Ishikawa (cell line): ENCODE measurements around the gene ZNF284.

Experiments used
- CEBPB ChIP-seq: IDR thresholded peaks from 2 replicates; pipeline ENCODE4 v1.6.1; 2012
- CREB1 ChIP-seq: IDR thresholded peaks from 2 replicates; pipeline ENCODE4 v1.6.1; 2012; ENCODE audit warnings: low read depth
- EGR1 ChIP-seq: IDR thresholded peaks from 2 replicates; pipeline ENCODE4 v1.6.1; 2012
- EP300 ChIP-seq: IDR thresholded peaks from 2 replicates; pipeline ENCODE4 v1.6.1; 2012; ENCODE audit warnings: borderline replicate concordance
- FOXM1 ChIP-seq: IDR thresholded peaks from 2 replicates; pipeline ENCODE4 v1.6.1; 2012; ENCODE audit warnings: low read depth, borderline replicate concordance
- MAX ChIP-seq: IDR thresholded peaks from 2 replicates; pipeline ENCODE4 v1.6.1; 2012
- NFIC ChIP-seq: IDR thresholded peaks from 2 replicates; pipeline ENCODE4 v1.6.1; 2012
- RAD21 ChIP-seq: IDR thresholded peaks from 2 replicates; pipeline ENCODE4 v1.6.1; 2012; ENCODE audit warnings: low read depth
- REST ChIP-seq: IDR thresholded peaks from 2 replicates; pipeline ENCODE4 v1.6.1; 2012; ENCODE audit warnings: low read depth, mild to moderate bottlenecking
- TAF1 ChIP-seq: IDR thresholded peaks from 2 replicates; pipeline ENCODE4 v1.6.1; 2012; ENCODE audit warnings: low read depth, mild to moderate bottlenecking
- TCF12 ChIP-seq: IDR thresholded peaks from 2 replicates; pipeline ENCODE4 v1.6.1; 2012; ENCODE audit warnings: low read depth
- TEAD4 ChIP-seq: IDR thresholded peaks from 2 replicates; pipeline ENCODE4 v1.6.1; 2012
- USF1 ChIP-seq: IDR thresholded peaks from 2 replicates; pipeline ENCODE4 v1.6.1; 2012
- YY1 ChIP-seq: IDR thresholded peaks from 2 replicates; pipeline ENCODE4 v1.6.1; 2012; ENCODE audit warnings: low read depth
- ZBTB7A ChIP-seq: IDR thresholded peaks from 2 replicates; pipeline ENCODE4 v1.6.1; 2012; ENCODE audit warnings: low read depth

Gene ZNF284

DNA sequence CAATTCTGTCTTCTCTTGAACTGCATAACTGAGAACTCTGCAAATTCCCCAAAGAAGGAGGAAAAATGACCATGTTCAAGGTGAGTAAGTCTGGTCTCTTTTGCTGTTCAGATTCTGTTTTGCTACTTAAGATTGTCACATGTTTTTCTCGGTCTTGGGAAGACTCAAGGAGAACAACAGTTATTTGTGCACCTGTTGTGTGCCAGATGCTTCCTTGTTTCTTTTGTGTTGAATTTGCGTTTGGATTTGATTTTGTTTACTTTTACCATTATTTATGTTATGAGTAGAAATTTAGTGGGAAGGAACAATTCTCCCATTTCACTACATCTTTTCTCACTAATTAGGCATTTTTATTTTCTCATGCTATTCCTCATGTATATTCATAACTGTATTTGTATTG lies 4.4 kb downstream of the ZNF284 start:
- TF ChIP-seq FOXM1 (no peak), TEAD4 (no peak), RAD21 (no peak), ZBTB7A (no peak), EGR1 (no peak), REST (no peak), CEBPB (no peak), CREB1 (no peak), USF1 (no peak), YY1 (no peak), EP300 (no peak), TCF12 (no peak), TAF1 (no peak), MAX (no peak), NFIC (no peak)

- TF ChIP-seq EGR1 (no peak), USF1 (no peak), NFIC (no peak), RAD21 (no peak), TEAD4 (no peak), FOXM1 (no peak), TCF12 (no peak)
These were observed 20.1 kb downstream of the ZNF284 start for GRCh38 chr19:44092108-44092507.

GRCh38 chr19:44093931-44094765 lies 22.2 kb downstream of the ZNF284 start, which contains the start of gene ZNF224:
Gene ZNF224 (plus strand): TSS chr19:44094361. CDS start chr19:44097874, 3,513 bp downstream.
- TF ChIP-seq MAX (no peak; the same call in 1 of the 2 replicates), YY1 (peak; percentile 68), EGR1 (no peak), ZBTB7A (no peak), USF1 (no peak; the same call in 1 of the 2 replicates), RAD21 (no peak), TEAD4 (peak; percentile 35; the same call in 1 of the 2 replicates), TCF12 (peak; percentile 51), REST (no peak), NFIC (no peak), FOXM1 (no peak), CEBPB (no peak), EP300 (no peak), CREB1 (peak; percentile 37; the same call in 1 of the 2 replicates), TAF1 (peak; percentile 22; the same call in 1 of the 2 replicates)

DNA sequence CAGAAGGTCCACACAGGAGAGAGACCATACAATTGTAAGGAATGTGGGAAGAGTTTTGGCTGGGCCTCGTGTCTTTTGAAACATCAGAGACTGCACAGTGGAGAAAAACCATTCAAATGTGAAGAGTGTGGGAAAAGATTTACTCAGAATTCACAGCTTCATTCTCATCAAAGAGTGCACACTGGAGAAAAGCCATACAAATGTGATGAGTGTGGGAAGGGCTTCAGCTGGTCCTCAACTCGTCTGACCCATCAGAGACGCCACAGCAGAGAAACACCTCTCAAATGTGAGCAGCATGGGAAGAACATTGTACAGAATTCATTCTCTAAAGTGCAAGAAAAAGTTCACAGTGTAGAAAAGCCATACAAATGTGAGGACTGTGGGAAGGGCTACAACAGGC lies 35.8 kb downstream of the ZNF284 start:
- no peak for TF ChIP-seq ZBTB7A
- no peak for TF ChIP-seq CREB1
- no peak for TF ChIP-seq TAF1
- TF ChIP-seq REST: no peak
- TF ChIP-seq TCF12: no peak
- TF ChIP-seq FOXM1: no peak
- TF ChIP-seq USF1: no peak
- no peak for TF ChIP-seq EGR1
- no peak for TF ChIP-seq YY1
- TF ChIP-seq RAD21: no peak
- TF ChIP-seq TEAD4: no peak
